GM19351 (cell line): ENCODE data around the gene SCUBE1.

ENCODE experiments used
- ATAC-seq: cut with Tn5 transposase; IDR thresholded peaks from one replicate; pipeline ENCODE4 v1.9.1; 2021; ENCODE audit warnings: mild to moderate bottlenecking, moderate library complexity; ENCODE audit not compliant: unreplicated experiment

SCUBE1 gene

DNA sequence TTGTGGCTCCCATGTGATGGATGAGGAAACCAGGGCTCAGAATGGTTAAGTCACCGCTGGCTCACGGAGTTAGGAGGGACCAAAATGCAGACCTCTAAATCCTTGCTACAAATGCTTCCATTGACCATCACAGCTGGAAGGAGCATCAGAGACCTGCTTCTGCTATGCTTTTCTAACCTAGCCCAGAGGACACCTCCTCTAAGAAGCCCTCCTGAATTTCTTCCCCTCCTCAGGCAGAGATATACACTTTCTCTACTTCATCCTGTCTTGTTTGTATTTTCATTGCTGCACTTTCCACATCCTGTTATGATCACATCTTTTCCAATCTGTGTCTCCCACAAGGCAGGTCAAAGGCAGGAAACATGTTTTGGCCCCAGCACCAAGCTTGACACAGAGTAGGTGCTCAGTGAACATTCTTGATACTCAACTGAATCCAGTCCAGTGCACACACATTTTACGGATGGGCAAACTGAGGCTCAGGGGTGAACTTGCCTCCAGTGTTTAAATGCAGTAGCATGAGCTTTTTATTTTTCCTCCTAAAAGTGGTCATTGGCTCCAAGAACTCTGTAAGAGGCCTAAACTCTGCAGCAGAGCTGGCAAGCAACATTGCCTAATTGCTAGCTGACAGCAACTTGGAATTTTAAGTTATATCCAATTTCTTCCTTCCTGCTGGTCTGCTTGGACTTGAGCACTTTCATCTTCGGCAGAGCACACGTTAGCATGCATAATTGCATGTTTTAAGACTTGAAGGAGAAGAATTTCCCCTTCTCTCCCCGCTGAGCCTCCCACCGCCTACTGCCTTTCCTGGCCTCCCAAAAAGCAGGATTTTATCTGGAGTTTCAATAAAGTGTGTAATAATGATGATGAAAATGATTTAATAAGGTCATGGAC is 12.7 kb downstream of the SCUBE1 start:
- ATAC-seq, result no peak

GRCh38 chr22:43329061-43329460 is 14.1 kb downstream of the SCUBE1 start:
- no peak for ATAC-seq

DNA sequence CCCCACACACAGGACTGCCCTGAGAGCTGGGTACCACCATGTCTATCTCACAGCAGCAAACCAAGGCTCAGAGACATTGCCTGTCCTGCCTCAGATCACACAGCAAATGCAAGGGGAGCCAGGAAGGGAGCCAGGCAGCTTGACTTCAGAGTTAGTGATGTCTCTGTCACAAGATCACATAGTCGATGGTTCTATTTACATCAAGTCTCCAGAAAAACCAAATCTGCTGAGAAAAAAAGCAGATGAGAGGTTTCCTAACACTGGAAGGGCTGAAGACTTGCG is 16.1 kb downstream of the SCUBE1 start:
- no peak for ATAC-seq

DNA sequence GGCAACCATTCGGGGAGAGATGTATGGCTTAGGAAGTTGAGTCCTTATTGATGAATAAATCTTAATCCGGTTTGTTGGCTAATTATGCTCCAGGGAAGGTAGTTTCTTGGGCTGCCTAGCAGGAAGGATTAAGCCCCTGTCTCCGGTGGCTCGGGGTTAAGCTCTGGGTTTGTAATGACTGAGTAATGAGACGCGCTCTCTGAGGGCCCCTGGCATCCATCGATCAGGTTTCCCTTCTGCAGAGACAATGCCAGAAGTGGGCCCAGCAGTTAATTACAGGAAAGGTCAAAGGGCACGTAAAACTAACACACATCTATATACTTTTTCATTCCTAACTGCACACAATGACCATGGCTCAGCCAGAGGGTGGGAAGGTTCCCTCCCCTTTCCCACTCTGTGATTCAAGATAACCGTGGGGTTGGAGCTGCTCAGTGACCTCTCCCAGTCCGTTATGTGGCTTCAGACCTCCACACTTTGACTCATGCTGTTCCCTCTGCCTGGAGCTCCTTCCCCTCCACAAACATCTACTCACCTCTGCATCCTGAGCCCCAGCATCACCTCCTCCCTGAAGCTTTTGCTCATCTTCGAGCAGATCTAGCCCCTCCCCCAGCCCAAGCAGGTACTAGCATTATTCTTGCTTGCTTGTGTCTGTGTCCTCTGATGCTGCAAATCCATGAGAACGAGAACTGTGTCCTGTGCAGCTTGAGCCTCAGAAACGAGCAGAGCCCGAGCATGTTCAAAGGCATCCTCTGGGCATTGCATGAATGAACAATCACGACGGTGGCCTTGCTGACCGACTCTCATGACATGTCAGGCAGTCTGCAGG is 16.6 kb downstream of the SCUBE1 start:
- ATAC-seq, result no peak

DNA sequence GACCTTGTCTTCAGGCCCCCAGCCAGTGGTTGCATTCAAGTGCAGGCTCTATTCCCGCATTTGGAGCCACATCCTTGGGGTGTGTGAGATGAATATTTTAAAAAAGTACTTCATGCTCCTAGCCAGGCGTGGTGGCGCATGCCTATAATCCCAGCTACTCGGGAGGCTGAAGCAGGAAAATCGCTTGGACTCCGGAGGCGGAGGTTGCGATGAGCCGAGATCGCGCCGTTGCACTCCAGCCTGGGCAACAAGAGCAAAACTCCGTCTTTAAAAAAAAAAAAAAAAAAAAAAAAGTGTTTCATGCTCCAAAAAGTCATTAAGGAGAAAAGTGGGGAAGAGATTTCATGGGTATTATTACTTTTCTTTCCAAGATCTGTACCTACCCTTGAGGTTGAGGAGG is 18.0 kb downstream of the SCUBE1 start:
- ATAC-seq, result no peak

GRCh38 chr22:43320943-43321900 is 21.9 kb downstream of the SCUBE1 start:
- no peak for ATAC-seq

DNA sequence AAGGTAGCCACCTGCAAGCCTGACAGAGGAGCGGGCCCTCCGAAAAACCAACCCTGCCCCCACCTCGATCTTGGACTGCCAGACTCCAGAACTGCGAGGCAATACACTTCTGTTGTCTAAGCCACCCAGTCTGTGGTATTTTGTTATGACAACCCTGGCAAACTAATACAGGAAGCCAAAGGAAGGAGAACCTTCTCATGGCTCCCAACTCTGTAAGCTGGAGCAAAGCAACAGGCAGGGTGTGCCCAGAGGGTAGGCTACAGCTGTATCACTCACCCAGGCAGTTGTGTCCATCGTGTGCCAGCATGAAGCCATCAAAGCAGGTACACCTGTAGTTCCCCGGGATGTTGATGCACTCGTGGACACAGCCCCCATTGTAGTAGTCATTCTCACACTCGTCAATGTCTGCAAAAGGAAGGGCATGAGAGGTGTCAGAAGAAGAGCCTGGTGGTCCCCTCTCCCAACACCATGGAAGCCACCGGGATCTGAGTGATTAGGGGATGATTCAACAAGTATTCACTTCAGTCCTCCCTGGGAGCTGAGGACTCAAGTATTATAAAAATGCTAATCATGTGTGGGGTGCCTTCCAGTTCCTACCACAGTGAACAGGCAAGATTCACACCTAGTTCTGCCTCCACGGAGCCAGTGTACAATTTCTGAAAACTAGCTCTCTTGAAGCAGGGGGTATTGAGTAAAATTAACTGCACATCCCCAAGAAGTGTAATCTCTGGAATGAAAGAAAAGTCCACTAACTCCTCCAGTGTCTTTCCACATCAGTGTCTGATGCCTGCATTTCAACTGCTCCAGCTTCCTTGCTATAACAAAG is 23.3 kb downstream of the SCUBE1 start:
- ATAC-seq, result no peak

GRCh38 chr22:43317239-43317638 is 25.9 kb downstream of the SCUBE1 start:
- ATAC-seq, result no peak

- ATAC-seq, result no peak
These were observed 27.4 kb downstream of the SCUBE1 start for GRCh38 chr22:43315687-43316217.

- no peak for ATAC-seq
These were observed 28.6 kb downstream of the SCUBE1 start for GRCh38 chr22:43314611-43315010.

GRCh38 chr22:43313890-43314474 is 29.2 kb downstream of the SCUBE1 start:
- no peak for ATAC-seq

DNA sequence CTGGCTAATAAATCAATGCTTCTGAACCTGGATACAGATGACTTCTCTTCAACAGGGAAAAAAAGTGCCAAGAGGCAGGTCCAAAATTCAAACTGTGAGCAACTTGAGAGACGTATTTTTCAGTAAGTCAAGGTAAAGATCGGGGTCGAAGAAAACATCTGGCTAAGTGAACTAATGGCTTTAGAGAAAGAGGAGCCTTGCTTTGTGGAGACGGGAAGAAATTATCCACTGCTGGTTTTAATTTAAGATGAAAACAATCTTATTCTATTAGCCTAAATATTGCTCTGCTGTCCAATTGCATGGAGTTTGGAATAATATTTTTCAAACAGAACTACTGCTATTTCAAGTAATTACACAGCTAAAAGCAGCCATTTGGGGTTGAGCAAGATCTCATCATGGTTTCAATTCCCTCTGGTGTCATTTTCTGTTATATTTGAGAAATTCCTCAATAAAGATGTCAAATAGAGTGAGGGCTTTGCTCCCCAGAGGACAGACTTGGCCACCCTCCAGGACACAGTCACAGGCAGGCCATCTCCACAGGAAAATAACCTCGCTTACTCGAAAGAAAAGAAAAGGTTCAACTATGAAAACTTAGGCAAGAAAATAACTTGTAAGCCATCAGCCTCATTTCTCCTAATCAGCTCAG is 29.8 kb downstream of the SCUBE1 start:
- no peak for ATAC-seq

- ATAC-seq, result no peak
These were observed 30.6 kb downstream of the SCUBE1 start for GRCh38 chr22:43312608-43313007.

- no peak for ATAC-seq
These were observed 32.4 kb downstream of the SCUBE1 start for GRCh38 chr22:43310798-43311197.

- no peak for ATAC-seq
These were observed 32.9 kb downstream of the SCUBE1 start for GRCh38 chr22:43310311-43310710.

DNA sequence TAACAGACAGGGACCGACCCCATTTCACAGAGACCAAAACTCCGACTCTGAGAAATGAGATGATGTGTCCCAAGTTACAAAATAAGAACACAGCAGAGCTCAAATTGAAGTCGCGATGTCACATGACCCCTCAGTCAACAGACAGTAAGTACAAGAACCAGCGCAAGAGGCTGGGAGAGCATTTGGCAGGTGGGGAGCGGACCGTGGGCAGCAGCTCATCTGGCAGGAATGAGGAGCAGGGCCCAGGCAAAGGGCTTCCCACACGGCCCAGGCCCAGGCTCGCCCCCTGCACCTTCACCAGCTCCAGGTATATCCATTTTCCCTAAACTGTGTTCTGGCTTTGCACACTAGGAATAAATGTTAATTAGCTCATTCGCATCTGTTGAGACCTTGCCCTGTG is 34.3 kb downstream of the SCUBE1 start:
- ATAC-seq, result no peak

- no peak for ATAC-seq
These were observed 34.9 kb downstream of the SCUBE1 start for GRCh38 chr22:43308060-43308830.

DNA sequence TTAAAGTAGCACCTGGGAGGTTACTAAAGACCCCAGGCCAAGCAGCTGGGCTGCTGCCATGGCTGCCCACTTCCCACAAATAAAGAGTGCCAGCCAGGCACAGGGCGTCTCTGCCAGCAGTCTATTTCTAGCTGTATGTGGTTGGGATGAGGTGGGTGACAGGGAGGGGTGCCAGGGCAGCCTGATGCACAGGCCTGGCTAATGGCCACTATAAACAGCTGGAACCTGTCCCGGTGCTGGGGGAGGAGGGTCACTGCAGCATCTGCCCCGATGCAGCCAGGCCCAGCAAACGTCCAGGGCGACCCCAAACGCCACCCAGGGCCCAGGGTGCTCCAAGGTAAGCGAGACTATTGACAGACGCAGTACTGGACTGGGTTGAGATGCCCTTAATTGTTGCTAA is 37.4 kb downstream of the SCUBE1 start:
- no peak for ATAC-seq
